Neuronal stem cell (in vitro differentiated cells): ENCODE measurements around the gene FOXL3.

Source experiments
- DNase-seq: peaks from one replicate; pipeline ENCODE4 v3.0.0-alpha.2; 2013; ENCODE audit warnings: low spot score
- H2AFZ ChIP-seq: one replicate; pipeline ENCODE4 v1.6.1; 2013; ENCODE audit warnings: mild to moderate bottlenecking, low read length, inconsistent platforms
- H2AK5ac ChIP-seq: 2 replicates; pipeline ENCODE4 v1.6.1; 2013; ENCODE audit warnings: low read depth, mild to moderate bottlenecking, inconsistent platforms, low read length, moderate library complexity, mixed read lengths
- H2BK120ac ChIP-seq: 2 replicates; pipeline ENCODE4 v1.6.1; 2013; ENCODE audit warnings: low read depth, mild to moderate bottlenecking, inconsistent platforms, low read length, moderate library complexity, mixed read lengths
- H2BK12ac ChIP-seq: one replicate; pipeline ENCODE4 v1.6.1; 2013; ENCODE audit warnings: low read length, inconsistent platforms
- H2BK15ac ChIP-seq: 2 replicates; pipeline ENCODE4 v1.6.1; 2013; ENCODE audit warnings: mild to moderate bottlenecking, low read length, inconsistent platforms, mixed read lengths
- H2BK5ac ChIP-seq: one replicate; pipeline ENCODE4 v1.6.1; 2013; ENCODE audit warnings: inconsistent platforms, mild to moderate bottlenecking, low read length, moderate library complexity
- H3K14ac ChIP-seq: one replicate; pipeline ENCODE4 v1.6.1; 2013; ENCODE audit warnings: low read length, inconsistent platforms
- H3K18ac ChIP-seq: 2 replicates; pipeline ENCODE4 v1.6.1; 2013; ENCODE audit warnings: low read length, inconsistent platforms
- H3K23ac ChIP-seq: 2 replicates; pipeline ENCODE4 v1.6.1; 2013; ENCODE audit warnings: low read depth, mild to moderate bottlenecking, mixed read lengths, low read length, inconsistent platforms; ENCODE audit not compliant: poor library complexity
- H3K27ac ChIP-seq: replicated peaks from 3 replicates; pipeline ENCODE4 v1.5.1; 2013; ENCODE audit warnings: low read length, inconsistent platforms
- H3K27me3 ChIP-seq, 3 experiments: 2 replicates each; pipeline ENCODE4 v1.6.1; 2013; ENCODE audit warnings: low read length in 3 of 3, mild to moderate bottlenecking in 2 of 3, inconsistent platforms in 1 of 3, low read depth in 1 of 3, mixed read lengths in 1 of 3, moderate library complexity in 1 of 3; ENCODE audit not compliant: control insufficient read depth in 3 of 3, insufficient read depth in 3 of 3
- H3K36me3 ChIP-seq, 2 donors: replicated peaks in 1 of 2; 2 replicates each; pipeline ENCODE4 v1.6.1; 2013; ENCODE audit warnings: low read length in 2 of 2; ENCODE audit not compliant: control insufficient read depth in 2 of 2, insufficient read depth in 2 of 2
- H3K4ac ChIP-seq: 2 replicates; pipeline ENCODE4 v1.6.1; 2013; ENCODE audit warnings: inconsistent platforms, mild to moderate bottlenecking, low read length, moderate library complexity
- H3K4me1 ChIP-seq, 2 donors: 1 replicate in 1 of 2; 2 replicates in 1 of 2; pipeline ENCODE4 v1.6.1; 2013; ENCODE audit warnings: low read length in 2 of 2, low read depth in 1 of 2; ENCODE audit not compliant: control insufficient read depth in 2 of 2, insufficient read depth in 1 of 2
- H3K4me2 ChIP-seq: one replicate; pipeline ENCODE4 v1.6.1; 2013; ENCODE audit warnings: mild to moderate bottlenecking, low read length, inconsistent platforms; ENCODE audit not compliant: insufficient read depth, poor library complexity, severe bottlenecking
- H3K4me3 ChIP-seq, 2 donors: 2 replicates each; pipeline ENCODE4 v1.5.1; 2013; ENCODE audit warnings: low read length in 2 of 2, mild to moderate bottlenecking in 2 of 2, inconsistent platforms in 1 of 2, moderate library complexity in 1 of 2
- H3K79me1 ChIP-seq: one replicate; pipeline ENCODE4 v1.6.1; 2013; ENCODE audit warnings: low read depth, mild to moderate bottlenecking, inconsistent platforms, low read length, moderate library complexity
- H3K9ac ChIP-seq: one replicate; pipeline ENCODE4 v1.6.1; 2013; ENCODE audit warnings: mild to moderate bottlenecking, low read depth, low read length, inconsistent platforms; ENCODE audit not compliant: poor library complexity
- H3K9me3 ChIP-seq, 2 donors: replicated peaks in 1 of 2; 2 replicates each; pipeline versions ENCODE3 to v1.6.1; 2013; ENCODE audit warnings: low read length in 2 of 2, mild to moderate bottlenecking in 2 of 2, inconsistent platforms in 1 of 2, low read depth in 1 of 2, mixed read lengths in 1 of 2, moderate library complexity in 1 of 2; ENCODE audit not compliant: control insufficient read depth in 2 of 2, insufficient read depth in 1 of 2
- H4K8ac ChIP-seq: one replicate; pipeline ENCODE4 v1.6.1; 2013; ENCODE audit warnings: low read depth, mild to moderate bottlenecking, inconsistent platforms, low read length, moderate library complexity
- H4K91ac ChIP-seq: one replicate; pipeline ENCODE4 v1.6.1; 2013; ENCODE audit warnings: low read length, low read depth, mild to moderate bottlenecking, inconsistent platforms; ENCODE audit not compliant: poor library complexity
- WGBS, 2 donors: extraction: QIAGEN DNeasy Blood & Tissue Kit; methylation state at CpG; one replicate each; pipeline ENCODE4 v1.1.7; 2013; ENCODE audit warnings: missing lambda C conversion rate in 2 of 2, mixed read lengths in 1 of 2; ENCODE audit not compliant: insufficient read length in 2 of 2, insufficient replicate concordance in 1 of 2; ENCODE audit errors: extremely low coverage in 2 of 2; 5-methylcytosine and 5-hydroxymethylcytosine counted together

The FOXL3 gene

GRCh38 chr7:327991-328702, 38.2 kb downstream of the FOXL3 start:
- Histone ChIP-seq H2BK15ac (no peak overlapping the region), H2BK120ac (no peak overlapping the region)
- DNase-seq, result no peak

GRCh38 chr7:329691-330281, 39.8 kb downstream of the FOXL3 start:
- H3K79me1 ChIP-seq, result peaks cover 6% of the 10 kb centered on the region

More at GRCh38 chr7:327991-328702, 38.2 kb downstream of the FOXL3 start:
- Histone ChIP-seq H3K27me3 (peaks cover 0 to 42% (median 8%) of the 10 kb centered on the region in 3 experiments), H3K18ac (no peak overlapping the region), H2BK12ac (no peak overlapping the region), H3K27ac (no peak overlapping the region), H2BK5ac (no peak overlapping the region), H3K14ac (no peak overlapping the region), H4K91ac (no peak overlapping the region), H2AK5ac (no peak overlapping the region), H3K79me1 (no peaks in the 10 kb centered on the region), H3K4me3 (no peak overlapping the region), H3K36me3 (no peaks in the 10 kb centered on the region), H4K8ac (no peak overlapping the region), H3K23ac (no peak overlapping the region), H3K9me3 (peaks cover 0 to 6% of the 10 kb centered on the region in 2 donors), H3K9ac (no peak overlapping the region), H2AFZ (no peak overlapping the region), H3K4ac (no peak overlapping the region), H3K4me1 (peaks cover 0 to 9% of the 10 kb centered on the region in 2 donors), H3K4me2 (no peak overlapping the region)
- no CpG with 5 or more reads among the region's 22 CpGs for WGBS, 2 donors

GRCh38 chr7:330511-331230, 40.7 kb downstream of the FOXL3 start:
- no CpG with 5 or more reads among the region's 16 CpGs for WGBS, 2 donors
- Histone ChIP-seq H4K91ac (no peak overlapping the region), H2BK12ac (no peak overlapping the region), H3K4me3 (no peak overlapping the region), H3K18ac (peak overlapping the region; percentile 41), H3K23ac (no peak overlapping the region), H2AFZ (no peak overlapping the region), H2BK120ac (no peak overlapping the region), H3K4me2 (no peak overlapping the region), H3K27ac (no peak overlapping the region), H3K14ac (no peak overlapping the region), H3K27me3 (peaks cover 0 to 31% (median 14%) of the 10 kb centered on the region in 3 experiments), H3K4ac (no peak overlapping the region), H4K8ac (no peak overlapping the region), H2BK5ac (peak overlapping the region; percentile 39), H2BK15ac (no peak overlapping the region), H2AK5ac (peak overlapping the region; percentile 49), H3K9me3 (peaks cover 0 to 14% of the 10 kb centered on the region in 2 donors), H3K9ac (no peak overlapping the region), H3K79me1 (peaks cover 6% of the 10 kb centered on the region), H3K36me3 (peaks cover 0 to 5% of the 10 kb centered on the region in 2 donors), H3K4me1 (peaks cover 0 to 19% of the 10 kb centered on the region in 2 donors)
- no peak for DNase-seq

More at GRCh38 chr7:329691-330281, 39.8 kb downstream of the FOXL3 start:
- Histone ChIP-seq H4K8ac (no peak overlapping the region), H3K4me2 (no peak overlapping the region), H2BK15ac (no peak overlapping the region), H3K9ac (no peak overlapping the region), H2BK12ac (no peak overlapping the region), H3K27me3 (peaks cover 0 to 31% (median 15%) of the 10 kb centered on the region in 3 experiments), H3K23ac (no peak overlapping the region), H2BK5ac (no peak overlapping the region), H3K36me3 (peaks cover 0 to 5% of the 10 kb centered on the region in 2 donors), H3K4me1 (peaks cover 0 to 18% of the 10 kb centered on the region in 2 donors), H2AFZ (no peak overlapping the region), H2AK5ac (no peak overlapping the region), H3K18ac (no peak overlapping the region), H3K14ac (no peak overlapping the region), H2BK120ac (no peak overlapping the region), H3K4me3 (no peak overlapping the region), H3K9me3 (peaks cover 0 to 12% of the 10 kb centered on the region in 2 donors), H3K4ac (no peak overlapping the region), H4K91ac (no peak overlapping the region), H3K27ac (no peak overlapping the region)
- no peak for DNase-seq
- WGBS, 2 donors, result no CpG with 5 or more reads among the region's 18 CpGs
